HCT116 (cell line): Measurements from ENCODE around the gene MADCAM1. TPM values are rescaled to one million over a fixed set of nuclear protein-coding genes. Genes with fewer than 3 reads are reported as not detected.

Experiments
- ATAC-seq: fragments of 200-7000 bp; cut with Tn5 transposase; 2 replicates; pipeline ENCODE4 v1.9.1; 2020; ENCODE audit warnings: mild to moderate bottlenecking, moderate library complexity
- BruUV-seq: library from RNA; stranded (reverse); fragments of 400-500 nt; replicated peaks from 2 replicates; lab custom pipeline; 2021; lab: Mats Ljungman, UMichigan
- CTCF ChIA-PET: fragments of 300-600 bp; sonication (Branson Sonifier 250); formaldehyde crosslinking; loops from one replicate; lab custom pipeline; 2021; ENCODE audit warnings: antibody characterized with exemption; lab: Charles Lee
- POLR2A ChIA-PET: fragments of 300-600, 350-600 bp; sonication (Branson Sonifier 250); formaldehyde crosslinking; loops from one replicate; lab custom pipeline; 2021; ENCODE audit warnings: antibody characterized with exemption; lab: Charles Lee
- RAD21 ChIA-PET, 2 experiments: fragments of 300-600 bp; sonication (Branson Sonifier 250); formaldehyde crosslinking; loops; one replicate each; lab custom pipeline; 2023; ENCODE audit warnings: low total read pairs in 2 of 2; ENCODE audit not compliant: uncharacterized antibody in 2 of 2, unreplicated experiment in 2 of 2, low non-redundant PET in 1 of 2; lab: Charles Lee
- DNase-seq: peaks from one replicate; pipeline ENCODE4 v3.0.0-alpha.2; 2010; ENCODE audit warnings: low read depth, low spot score
- H2AFZ ChIP-seq: fragments of 200-600 bp; shearing (Covaris generic), sonication (generic); 2 replicates; pipeline ENCODE4 v1.6.1; 2017; ENCODE audit warnings: low read depth, mixed run types, mixed read lengths, antibody characterized with exemption, low read length; ENCODE audit not compliant: poor library complexity, severe bottlenecking
- H3K27ac ChIP-seq: 2 replicates; pipeline ENCODE4 v1.5.1; 2012; ENCODE audit warnings: low read depth, low read length
- H3K27me3 ChIP-seq: fragments of 200-600 bp; sonication (generic); 2 replicates; pipeline ENCODE4 v1.6.1; 2016; ENCODE audit warnings: mixed run types, low read length, mixed read lengths; ENCODE audit not compliant: insufficient read depth
- H3K36me3 ChIP-seq, 2 experiments: fragments of 200-500 bp in 1 of 2; fragments of 200-600 bp in 1 of 2; sonication (Bioruptor generic) in 1 of 2; sonication (generic) in 1 of 2; 2 replicates each; pipeline versions ENCODE4 v1.5.1 to v1.6.1; 2014 to 2016; ENCODE audit warnings: low read length in 2 of 2, inconsistent platforms in 1 of 2, mixed read lengths in 1 of 2, mixed run types in 1 of 2; ENCODE audit not compliant: insufficient read depth in 2 of 2, control insufficient read depth in 1 of 2
- H3K4me1 ChIP-seq, 2 experiments: fragments of 200-600 bp in 1 of 2; sonication (generic) in 1 of 2; 2 replicates each; pipeline versions ENCODE4 v1.5.1 to v1.6.1; 2012 to 2017; ENCODE audit warnings: low read length in 2 of 2, inconsistent platforms in 1 of 2, mild to moderate bottlenecking in 1 of 2, mixed read lengths in 1 of 2, mixed run types in 1 of 2, moderate library complexity in 1 of 2; ENCODE audit not compliant: insufficient read depth in 2 of 2, control insufficient read depth in 1 of 2
- H3K4me2 ChIP-seq: fragments of 200-600 bp; sonication (generic); 2 replicates; pipeline ENCODE4 v1.6.1; 2017; ENCODE audit warnings: mixed run types, low read length, mixed read lengths
- H3K4me3 ChIP-seq, 2 experiments: fragments of 200-600 bp in 1 of 2; sonication (generic) in 1 of 2; replicated peaks in 1 of 2; 2 replicates each; pipeline ENCODE4 v1.5.1; 2011 to 2016; ENCODE audit warnings: low read length in 2 of 2, control low read depth in 1 of 2, low read depth in 1 of 2, mild to moderate bottlenecking in 1 of 2, mixed read lengths in 1 of 2, mixed run types in 1 of 2
- H3K79me2 ChIP-seq: fragments of 200-600 bp; sonication (generic); 2 replicates; pipeline ENCODE4 v1.6.1; 2017; ENCODE audit warnings: mild to moderate bottlenecking, mixed run types, low read length, moderate library complexity, mixed read lengths; ENCODE audit not compliant: insufficient read depth
- H3K9ac ChIP-seq: fragments of 200-600 bp; sonication (generic); 2 replicates; pipeline ENCODE4 v1.6.1; 2016; ENCODE audit warnings: low read length, mixed read lengths
- H3K9me2 ChIP-seq: fragments of 200-600 bp; sonication (generic), shearing (Covaris generic); 2 replicates; pipeline ENCODE4 v1.6.1; 2017; ENCODE audit warnings: mixed run types, mild to moderate bottlenecking, moderate library complexity; ENCODE audit not compliant: insufficient read depth
- H3K9me3 ChIP-seq, 2 experiments: fragments of 200-500 bp in 1 of 2; fragments of 200-600 bp in 1 of 2; sonication (Bioruptor generic) in 1 of 2; sonication (generic) in 1 of 2; 2 replicates each; pipeline ENCODE4 v1.6.1; 2014 to 2017; ENCODE audit warnings: low read length in 2 of 2, mixed read lengths in 2 of 2, inconsistent platforms in 1 of 2, low read depth in 1 of 2, mild to moderate bottlenecking in 1 of 2, mixed run types in 1 of 2, moderate library complexity in 1 of 2; ENCODE audit not compliant: control insufficient read depth in 1 of 2, insufficient read depth in 1 of 2
- H4K20me1 ChIP-seq: fragments of 200-600 bp; sonication (generic), shearing (Covaris generic); 2 replicates; pipeline ENCODE4 v1.6.1; 2017; ENCODE audit warnings: mixed run types, mild to moderate bottlenecking, moderate library complexity; ENCODE audit not compliant: insufficient read depth
- ATF3 ChIP-seq: IDR thresholded peaks from 2 replicates; pipeline ENCODE4 v1.6.1; 2012
- CBX3 ChIP-seq: IDR thresholded peaks from 2 replicates; pipeline ENCODE4 v1.6.1; 2012; ENCODE audit warnings: low read depth
- CEBPB ChIP-seq: IDR thresholded peaks from 2 replicates; pipeline ENCODE4 v1.6.1; 2012; ENCODE audit warnings: low read depth
- ELF1 ChIP-seq: IDR thresholded peaks from 2 replicates; pipeline ENCODE4 v1.6.1; 2012; ENCODE audit warnings: low read depth, borderline replicate concordance
- EZH2 ChIP-seq: fragments of 200-600 bp; sonication (generic); IDR thresholded peaks from 2 replicates; pipeline ENCODE4 v1.6.1; 2017; ENCODE audit warnings: antibody characterized with exemption, mixed run types
- EZH2phosphoT487 ChIP-seq: fragments of 200-600 bp; IDR thresholded peaks from 2 replicates; pipeline ENCODE4 v1.6.1; 2018; ENCODE audit warnings: antibody characterized with exemption, borderline replicate concordance
- MAX ChIP-seq: IDR thresholded peaks from 2 replicates; pipeline ENCODE4 v1.6.1; 2012
- POLR2A ChIP-seq: IDR thresholded peaks from 2 replicates; pipeline ENCODE4 v1.7.0; 2011; ENCODE audit warnings: borderline replicate concordance; ENCODE audit not compliant: insufficient read depth, insufficient read length; ENCODE audit errors: extremely low read depth
- POLR2AphosphoS5 ChIP-seq: IDR thresholded peaks from 2 replicates; pipeline ENCODE4 v1.6.1; 2011; ENCODE audit warnings: mild to moderate bottlenecking, low read depth, low read length, moderate library complexity
- RAD21 ChIP-seq: IDR thresholded peaks from 2 replicates; pipeline ENCODE4 v1.6.1; 2012; ENCODE audit warnings: low read depth, mild to moderate bottlenecking
- REST ChIP-seq: IDR thresholded peaks from 2 replicates; pipeline ENCODE4 v1.6.1; 2012; ENCODE audit warnings: low read depth
- YY1 ChIP-seq: IDR thresholded peaks from 2 replicates; pipeline ENCODE4 v1.6.1; 2011; ENCODE audit warnings: low read length, low read depth, moderate library complexity, mild to moderate bottlenecking; ENCODE audit not compliant: insufficient replicate concordance; ENCODE audit errors: extremely low read depth
- ZBTB33 ChIP-seq: IDR thresholded peaks from 2 replicates; pipeline ENCODE4 v1.6.1; 2011; ENCODE audit warnings: mild to moderate bottlenecking, low read length, moderate library complexity; ENCODE audit not compliant: insufficient replicate concordance; ENCODE audit errors: extremely low read depth
- ZFX ChIP-seq: fragments of 450-650 bp; IDR thresholded peaks from 2 replicates; pipeline ENCODE4 v1.6.1; 2017
- ZNF274 ChIP-seq: fragments of 200-500 bp; sonication (Bioruptor generic); IDR thresholded peaks from 2 replicates; pipeline ENCODE4 v1.6.1; 2014; ENCODE audit warnings: mild to moderate bottlenecking, low read depth, low read length, inconsistent platforms
- intact Hi-C: fragments of 100-400 bp; cut with micrococcal nuclease; formaldehyde crosslinking; loops from 2 replicates; pipeline ENCODE4 v1.10.0; 2022
- total RNA-seq: library from RNA; stranded (reverse); gene quantifications from one replicate; pipeline ENCODE4 v1.2.1, GENCODE V29; 2021; ENCODE audit not compliant: unreplicated experiment

The MADCAM1 gene
- total RNA-seq, 1 experiment from 2014 or later: 0.57 TPM

GRCh38 chr19:525029-525428 is 28.7 kb downstream of the MADCAM1 start (continued):
- TF ChIP-seq ELF1 (no peak), RAD21 (no peak), ATF3 (no peak), EZH2 (no peak), YY1 (no peak), ZNF274 (no peak), ZBTB33 (no peak), POLR2A (no peak), EZH2phosphoT487 (no peak), CBX3 (no peak), ZFX (no peak), MAX (no peak)
- TF ChIP-seq, all 23 proteins: peak for 0

GRCh38 chr19:525857-526419 is 29.7 kb downstream of the MADCAM1 start:
- RAD21 ChIA-PET: no interaction called here
- CTCF ChIA-PET: interaction anchor here (0.6 to 1.9 kb wide), 2 partner anchors 15 to 145 kb away, joined by 4 to 6 read pairs; no protein-coding TSS in a partner anchor
- POLR2A ChIA-PET: interaction anchor here (0.7 kb wide), 1 partner anchor 49 kb away, joined by 3 read pairs; no protein-coding TSS in a partner anchor
- no peaks in the 10 kb centered on the region for H3K9me2 ChIP-seq
- no peak overlapping the region for H2AFZ ChIP-seq
- H3K79me2 ChIP-seq: no peaks in the 10 kb centered on the region
- no peak for DNase-seq
- no peak overlapping the region for H3K4me3 ChIP-seq
- no peaks in the 10 kb centered on the region for H4K20me1 ChIP-seq
- no peaks in the 10 kb centered on the region for H3K27me3 ChIP-seq
- H3K27ac ChIP-seq: no peak overlapping the region
- H3K4me2 ChIP-seq: no peak overlapping the region
- no peak for ATAC-seq
- no TSS peak for BruUV-seq
- H3K9ac ChIP-seq: no peak overlapping the region
- no peaks in the 10 kb centered on the region for H3K36me3 ChIP-seq
- H3K4me1 ChIP-seq: peaks cover 7 to 17% of the 10 kb centered on the region in 2 experiments
- no peak for TF ChIP-seq POLR2AphosphoS5
- no peak for TF ChIP-seq ZFX
- no peak for TF ChIP-seq CBX3
- TF ChIP-seq CEBPB: no peak
- no peak for TF ChIP-seq ZBTB33
- no peak for TF ChIP-seq REST
- TF ChIP-seq ATF3: no peak
- TF ChIP-seq ELF1: no peak
- no peak for TF ChIP-seq ZNF274
- TF ChIP-seq EZH2: no peak
- intact Hi-C loops: no loop called here
- no peaks in the 10 kb centered on the region; a peak in 1 of 4 replicates for H3K9me3 ChIP-seq
